CD14-positive monocyte (primary cell): ENCODE results near the gene OR1D5. TPM values are rescaled to one million over a fixed set of nuclear protein-coding genes. Genes with fewer than 3 reads are reported as not detected.
A peak's percentile ranks its signal among the peaks of the same experiment; 100 is the strongest.

ENCODE experiments used
- DNase-seq, 3 donors: peaks; one replicate each; pipeline ENCODE4 v3.0.0-alpha.2; 2011 to 2022
- H2AFZ ChIP-seq: 2 replicates; pipeline ENCODE4 v1.6.0; 2012; ENCODE audit warnings: mild to moderate bottlenecking, low read depth, low read length, inconsistent platforms; ENCODE audit not compliant: insufficient read depth, poor library complexity, severe bottlenecking
- H3K27ac ChIP-seq, 2 donors: 1 replicate in 1 of 2; 2 replicates in 1 of 2; pipeline ENCODE4 v1.5.1; 2012 to 2013; ENCODE audit warnings: low read length in 2 of 2, control low read depth in 1 of 2, inconsistent platforms in 1 of 2, low read depth in 1 of 2, mild to moderate bottlenecking in 1 of 2
- H3K27me3 ChIP-seq, 2 donors: one replicate each; pipeline versions ENCODE4 v1.6.0 to v1.6.1; 2011 to 2013; ENCODE audit warnings: low read length in 2 of 2; ENCODE audit not compliant: control insufficient read depth in 2 of 2, insufficient read depth in 2 of 2
- H3K36me3 ChIP-seq, 2 donors: replicated peaks in 1 of 2; 1 replicate in 1 of 2; 2 replicates in 1 of 2; pipeline versions ENCODE4 v1.5.1 to v1.6.1; 2012 to 2013; ENCODE audit warnings: low read length in 2 of 2, control low read depth in 1 of 2, inconsistent platforms in 1 of 2, mild to moderate bottlenecking in 1 of 2; ENCODE audit not compliant: insufficient read depth in 2 of 2, control insufficient read depth in 1 of 2
- H3K4me1 ChIP-seq, 2 donors: 1 replicate in 1 of 2; 2 replicates in 1 of 2; pipeline versions ENCODE4 v1.5.1 to v1.6.1; 2012 to 2013; ENCODE audit warnings: low read length in 2 of 2, control low read depth in 1 of 2, inconsistent platforms in 1 of 2, mild to moderate bottlenecking in 1 of 2, moderate library complexity in 1 of 2; ENCODE audit not compliant: insufficient read depth in 2 of 2, control insufficient read depth in 1 of 2
- H3K4me2 ChIP-seq: replicated peaks from 2 replicates; pipeline ENCODE3; 2012; ENCODE audit warnings: low read length, moderate library complexity, mild to moderate bottlenecking; ENCODE audit not compliant: poor library complexity, severe bottlenecking; ENCODE audit errors: extremely low read depth
- H3K4me3 ChIP-seq, 3 experiments: fragments of 200-600 bp in 1 of 3; sonication (generic) in 1 of 3; replicated peaks in 1 of 3; 1 replicate in 2 of 3; 2 replicates in 1 of 3; pipeline ENCODE4 v1.5.1; 2011 to 2013; ENCODE audit warnings: low read length in 3 of 3, mild to moderate bottlenecking in 3 of 3, control low read depth in 2 of 3, low read depth in 2 of 3, inconsistent platforms in 1 of 3, moderate library complexity in 1 of 3
- H3K79me2 ChIP-seq: 2 replicates; pipeline ENCODE4 v1.6.0; 2012; ENCODE audit warnings: mild to moderate bottlenecking, control low read depth, inconsistent platforms, low read length, moderate library complexity; ENCODE audit not compliant: insufficient read depth
- H3K9ac ChIP-seq: 2 replicates; pipeline ENCODE4 v1.6.0; 2017; ENCODE audit warnings: low read length, mild to moderate bottlenecking; ENCODE audit not compliant: insufficient read depth, poor library complexity, severe bottlenecking
- H3K9me3 ChIP-seq, 2 donors: replicated peaks in 1 of 2; 1 replicate in 1 of 2; 2 replicates in 1 of 2; pipeline versions ENCODE4 v1.5.1 to v1.6.1; 2012 to 2013; ENCODE audit warnings: low read length in 2 of 2, control low read depth in 1 of 2; ENCODE audit not compliant: control insufficient read depth in 1 of 2, insufficient read depth in 1 of 2
- H4K20me1 ChIP-seq: 2 replicates; pipeline ENCODE4 v1.6.0; 2012; ENCODE audit warnings: mild to moderate bottlenecking, low read length, control low read depth, moderate library complexity; ENCODE audit not compliant: insufficient read depth
- H3K27ac Mint-ChIP-seq, 7 donors: one replicate each; pipeline ENCODE4 v1.8.0; 2020; ENCODE audit warnings: mild to moderate bottlenecking in 7 of 7, mixed read lengths in 7 of 7, moderate library complexity in 6 of 7, inconsistent platforms in 2 of 7
- H3K27me3 Mint-ChIP-seq, 3 donors: one replicate each; pipeline ENCODE4 v1.8.0; 2021 to 2022; ENCODE audit warnings: low read depth in 3 of 3, mild to moderate bottlenecking in 3 of 3, mixed read lengths in 3 of 3, moderate library complexity in 3 of 3, inconsistent platforms in 1 of 3
- H3K36me3 Mint-ChIP-seq, 2 donors: one replicate each; pipeline ENCODE4 v1.8.0; 2020; ENCODE audit warnings: mixed read lengths in 2 of 2, inconsistent platforms in 1 of 2, mild to moderate bottlenecking in 1 of 2
- H3K4me1 Mint-ChIP-seq: one replicate; pipeline ENCODE4 v1.8.0; 2020; ENCODE audit warnings: mild to moderate bottlenecking, mixed read lengths
- H3K4me3 Mint-ChIP-seq, 2 donors: one replicate each; pipeline ENCODE4 v1.8.0; 2020; ENCODE audit warnings: mild to moderate bottlenecking in 2 of 2, mixed read lengths in 2 of 2, moderate library complexity in 1 of 2
- H3K9me3 Mint-ChIP-seq, 7 donors: one replicate each; pipeline ENCODE4 v1.8.0; 2020 to 2022; ENCODE audit warnings: mixed read lengths in 7 of 7, mild to moderate bottlenecking in 6 of 7, moderate library complexity in 6 of 7, inconsistent platforms in 2 of 7
- WGBS: methylation state at CpG from one replicate; pipeline ENCODE4 v1.1.5; 2013; ENCODE audit warnings: missing lambda C conversion rate; ENCODE audit not compliant: insufficient coverage; 5-methylcytosine and 5-hydroxymethylcytosine counted together
- intact Hi-C, 2 donors: fragments of 100-400 bp; cut with micrococcal nuclease; formaldehyde crosslinking; loops; one replicate each; pipeline versions ENCODE4 v1.15.0 to v1.15.1; 2023
- polyA plus RNA-seq, 3 donors: library from polyadenylated mRNA; depleted of rRNA in 1 of 3; unstranded in 2 of 3; stranded (reverse) in 1 of 3; fragments of 300-500 nt in 2 of 3; fragments of >200 nt in 1 of 3; fragmentation: Illumina TruSeq in 2 of 3; gene quantifications; 1 replicate in 2 of 3; 2 replicates in 1 of 3; pipeline ENCODE4 v1.2.3, GENCODE V29; 2012 to 2021
- TF ChIP-seq, protein P1 (sequence below): fragments of 200-600 bp; IDR thresholded peaks from one replicate; pipeline ENCODE4 v1.8.0; 2022; ENCODE audit warnings: antibody characterized with exemption, mild to moderate bottlenecking

The OR1D5 gene
- polyA plus RNA-seq, 3 donors = not detected

DNA sequence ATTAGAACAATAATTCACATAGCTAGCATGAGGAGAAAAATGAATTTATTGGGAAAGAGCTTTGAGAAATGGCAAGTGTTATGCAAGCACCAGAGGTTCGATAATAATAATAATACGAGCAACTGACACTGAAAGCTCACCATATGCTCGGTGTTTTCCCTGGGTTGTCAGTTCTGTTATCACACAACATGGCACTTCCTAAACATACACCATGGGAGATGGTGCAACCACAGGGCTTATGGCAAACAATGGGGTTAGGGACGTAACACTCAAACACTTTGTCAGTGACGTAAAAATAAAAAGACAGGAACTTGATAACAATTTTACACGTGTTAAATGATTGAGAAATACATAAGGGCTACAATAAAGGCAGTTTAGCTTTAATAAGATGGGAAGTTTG lies 23.7 kb downstream of the OR1D5 start:
- Mint-ChIP-seq H3K36me3 (peaks cover 9 to 11% of the 10 kb centered on the region in 2 donors), H3K9me3 (peaks cover 8 to 14% (median 12%) of the 10 kb centered on the region in 7 donors), H3K27ac (peak overlapping the region in 6 of 7 donors; percentile 22 to 80 (median 76)), H3K4me1 (peaks cover 17% of the 10 kb centered on the region), H3K27me3 (peaks cover 2 to 12% (median 2%) of the 10 kb centered on the region in 3 donors), H3K4me3 (peak overlapping the region; percentile 12 to 52)
- Histone ChIP-seq H3K4me3 (peak overlapping the region in 1 of 3 experiments; percentile 13), H3K4me2 (peak overlapping the region; percentile 22), H2AFZ (no peak overlapping the region), H4K20me1 (peaks cover 16% of the 10 kb centered on the region), H3K27ac (peak overlapping the region in 1 of 2 donors; percentile 9), H3K4me1 (peaks cover 14 to 15% of the 10 kb centered on the region in 2 donors), H3K9me3 (peaks cover 10 to 14% of the 10 kb centered on the region in 2 donors), H3K36me3 (peaks cover 6 to 7% of the 10 kb centered on the region in 2 donors), H3K79me2 (no peaks in the 10 kb centered on the region), H3K9ac (no peak overlapping the region), H3K27me3 (no peaks in the 10 kb centered on the region)
- intact Hi-C loops = loop anchor here in 1 of 2 donors (10.0 kb wide), 1 partner anchor 595 kb away; the partner anchor contains the start of genes CTNS and SHPK
- 0% methylated on average over 2 of the region's 6 CpGs for WGBS
- DNase-seq = peak; percentile 80 to 87 (median 81)
- TF ChIP-seq, protein P1, sequence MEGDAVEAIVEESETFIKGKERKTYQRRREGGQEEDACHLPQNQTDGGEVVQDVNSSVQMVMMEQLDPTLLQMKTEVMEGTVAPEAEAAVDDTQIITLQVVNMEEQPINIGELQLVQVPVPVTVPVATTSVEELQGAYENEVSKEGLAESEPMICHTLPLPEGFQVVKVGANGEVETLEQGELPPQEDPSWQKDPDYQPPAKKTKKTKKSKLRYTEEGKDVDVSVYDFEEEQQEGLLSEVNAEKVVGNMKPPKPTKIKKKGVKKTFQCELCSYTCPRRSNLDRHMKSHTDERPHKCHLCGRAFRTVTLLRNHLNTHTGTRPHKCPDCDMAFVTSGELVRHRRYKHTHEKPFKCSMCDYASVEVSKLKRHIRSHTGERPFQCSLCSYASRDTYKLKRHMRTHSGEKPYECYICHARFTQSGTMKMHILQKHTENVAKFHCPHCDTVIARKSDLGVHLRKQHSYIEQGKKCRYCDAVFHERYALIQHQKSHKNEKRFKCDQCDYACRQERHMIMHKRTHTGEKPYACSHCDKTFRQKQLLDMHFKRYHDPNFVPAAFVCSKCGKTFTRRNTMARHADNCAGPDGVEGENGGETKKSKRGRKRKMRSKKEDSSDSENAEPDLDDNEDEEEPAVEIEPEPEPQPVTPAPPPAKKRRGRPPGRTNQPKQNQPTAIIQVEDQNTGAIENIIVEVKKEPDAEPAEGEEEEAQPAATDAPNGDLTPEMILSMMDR = no peak

GRCh38 chr17:3038941-3039340 lies 24.5 kb downstream of the OR1D5 start:
- Histone ChIP-seq H3K9me3 (peaks cover 6% of the 10 kb centered on the region in 2 donors), H3K9ac (no peak overlapping the region), H3K4me2 (no peak overlapping the region), H3K4me3 (no peak overlapping the region), H2AFZ (no peak overlapping the region), H3K27ac (no peak overlapping the region), H3K79me2 (no peaks in the 10 kb centered on the region), H3K27me3 (no peaks in the 10 kb centered on the region), H3K4me1 (peaks cover 14 to 15% of the 10 kb centered on the region in 2 donors), H4K20me1 (peaks cover 16% of the 10 kb centered on the region), H3K36me3 (peaks cover 7 to 14% of the 10 kb centered on the region in 2 donors)
- TF ChIP-seq, protein P1 = no peak
- Mint-ChIP-seq H3K36me3 (peaks cover 14 to 19% of the 10 kb centered on the region in 2 donors), H3K4me3 (peak overlapping the region in 1 of 2 donors; percentile 42), H3K27ac (peak overlapping the region in 6 of 7 donors; percentile 57 to 80 (median 76)), H3K27me3 (peaks cover 2 to 12% (median 2%) of the 10 kb centered on the region in 3 donors), H3K9me3 (peaks cover 5 to 7% (median 7%) of the 10 kb centered on the region in 7 donors), H3K4me1 (peaks cover 17% of the 10 kb centered on the region)
- DNase-seq = no peak
- intact Hi-C loops = no loop called here
- WGBS = no CpG with 5 or more reads among the region's 5 CpGs
